KMS-11 (cell line): ENCODE data around the gene DDAH1.

ENCODE experiments used
- H2AFZ ChIP-seq: fragments of 200-600 bp; sonication (generic); 2 replicates; pipeline ENCODE4 v1.6.1; 2016; ENCODE audit warnings: antibody characterized with exemption, mixed run types, low read depth
- H3K27ac ChIP-seq: fragments of 200-600 bp; sonication (generic); 2 replicates; pipeline ENCODE4 v1.6.1; 2016; ENCODE audit warnings: mild to moderate bottlenecking, mixed run types
- H3K27me3 ChIP-seq: fragments of 200-600 bp; sonication (generic); 2 replicates; pipeline ENCODE4 v1.6.1; 2017; ENCODE audit warnings: mild to moderate bottlenecking, low read depth, mixed run types, moderate library complexity; ENCODE audit not compliant: insufficient read depth
- H3K36me3 ChIP-seq: fragments of 200-600 bp; sonication (generic); 2 replicates; pipeline ENCODE4 v1.6.1; 2017; ENCODE audit warnings: mild to moderate bottlenecking, mixed run types; ENCODE audit not compliant: insufficient read depth
- H3K4me1 ChIP-seq: fragments of 200-600 bp; sonication (generic); 2 replicates; pipeline ENCODE4 v1.6.1; 2016; ENCODE audit warnings: mild to moderate bottlenecking, low read depth, mixed run types; ENCODE audit not compliant: poor library complexity, severe bottlenecking
- H3K4me2 ChIP-seq: fragments of 200-600 bp; sonication (generic); 2 replicates; pipeline ENCODE4 v1.7.0; 2016; ENCODE audit warnings: mild to moderate bottlenecking, mixed run types
- H3K4me3 ChIP-seq: fragments of 200-600 bp; sonication (generic); IDR thresholded peaks from 2 replicates; pipeline ENCODE4 v1.6.1; 2017; ENCODE audit warnings: low read depth, low read length, mixed read lengths; ENCODE audit not compliant: insufficient read depth
- H3K79me2 ChIP-seq: fragments of 200-600 bp; sonication (generic); 2 replicates; pipeline ENCODE4 v1.6.1; 2016; ENCODE audit warnings: low read depth, mixed run types; ENCODE audit not compliant: insufficient read depth
- H3K9ac ChIP-seq: fragments of 200-600 bp; sonication (generic); 2 replicates; pipeline ENCODE4 v1.6.1; 2016; ENCODE audit warnings: mild to moderate bottlenecking, mixed run types
- H4K20me1 ChIP-seq: fragments of 200-600 bp; sonication (generic); 2 replicates; pipeline ENCODE4 v1.6.1; 2016; ENCODE audit warnings: mild to moderate bottlenecking, mixed run types; ENCODE audit not compliant: insufficient read depth
- TF ChIP-seq, protein P1 (sequence below): fragments of 200-600 bp; sonication (generic); conservative IDR thresholded peaks from 2 replicates; pipeline ENCODE4 v1.6.1; 2017; ENCODE audit warnings: low read depth, mild to moderate bottlenecking, antibody characterized with exemption, low read length, moderate library complexity, mixed read lengths

DDAH1 gene

DNA sequence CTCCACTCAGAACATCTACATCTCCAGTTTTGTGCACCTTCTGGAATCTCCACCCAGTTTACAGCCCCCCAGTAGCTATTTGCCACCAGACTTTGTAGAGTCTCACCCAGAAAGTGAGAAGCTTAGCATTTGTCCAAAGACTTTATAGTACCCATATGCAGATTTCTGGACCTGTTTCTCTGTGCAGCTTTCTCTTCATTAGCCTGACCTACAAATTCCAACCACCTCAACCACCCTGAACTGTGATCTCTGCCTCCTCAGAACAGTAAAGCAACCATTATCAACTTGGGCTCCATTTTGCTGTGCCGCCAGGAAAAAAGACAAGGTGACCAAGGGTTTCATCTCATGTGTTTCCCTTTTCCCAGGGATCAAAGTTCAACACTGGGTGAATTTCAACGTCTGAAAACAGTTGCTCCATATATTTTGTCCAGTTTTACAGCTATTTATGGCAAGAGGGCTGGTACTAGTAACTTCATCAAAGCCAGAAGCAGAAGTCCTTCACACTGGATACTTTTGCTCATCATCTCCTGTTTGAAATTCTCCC is 36.5 kb upstream of the DDAH1 start:
- Histone ChIP-seq H3K4me2 (no peak overlapping the region), H3K79me2 (no peaks in the 10 kb centered on the region), H3K36me3 (no peaks in the 10 kb centered on the region), H4K20me1 (no peaks in the 10 kb centered on the region), H3K4me3 (no peak overlapping the region), H3K27me3 (no peaks in the 10 kb centered on the region), H3K27ac (no peak overlapping the region), H2AFZ (no peak overlapping the region), H3K9ac (no peak overlapping the region), H3K4me1 (no peaks in the 10 kb centered on the region)
- TF ChIP-seq, protein P1, sequence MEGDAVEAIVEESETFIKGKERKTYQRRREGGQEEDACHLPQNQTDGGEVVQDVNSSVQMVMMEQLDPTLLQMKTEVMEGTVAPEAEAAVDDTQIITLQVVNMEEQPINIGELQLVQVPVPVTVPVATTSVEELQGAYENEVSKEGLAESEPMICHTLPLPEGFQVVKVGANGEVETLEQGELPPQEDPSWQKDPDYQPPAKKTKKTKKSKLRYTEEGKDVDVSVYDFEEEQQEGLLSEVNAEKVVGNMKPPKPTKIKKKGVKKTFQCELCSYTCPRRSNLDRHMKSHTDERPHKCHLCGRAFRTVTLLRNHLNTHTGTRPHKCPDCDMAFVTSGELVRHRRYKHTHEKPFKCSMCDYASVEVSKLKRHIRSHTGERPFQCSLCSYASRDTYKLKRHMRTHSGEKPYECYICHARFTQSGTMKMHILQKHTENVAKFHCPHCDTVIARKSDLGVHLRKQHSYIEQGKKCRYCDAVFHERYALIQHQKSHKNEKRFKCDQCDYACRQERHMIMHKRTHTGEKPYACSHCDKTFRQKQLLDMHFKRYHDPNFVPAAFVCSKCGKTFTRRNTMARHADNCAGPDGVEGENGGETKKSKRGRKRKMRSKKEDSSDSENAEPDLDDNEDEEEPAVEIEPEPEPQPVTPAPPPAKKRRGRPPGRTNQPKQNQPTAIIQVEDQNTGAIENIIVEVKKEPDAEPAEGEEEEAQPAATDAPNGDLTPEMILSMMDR = no peak

DNA sequence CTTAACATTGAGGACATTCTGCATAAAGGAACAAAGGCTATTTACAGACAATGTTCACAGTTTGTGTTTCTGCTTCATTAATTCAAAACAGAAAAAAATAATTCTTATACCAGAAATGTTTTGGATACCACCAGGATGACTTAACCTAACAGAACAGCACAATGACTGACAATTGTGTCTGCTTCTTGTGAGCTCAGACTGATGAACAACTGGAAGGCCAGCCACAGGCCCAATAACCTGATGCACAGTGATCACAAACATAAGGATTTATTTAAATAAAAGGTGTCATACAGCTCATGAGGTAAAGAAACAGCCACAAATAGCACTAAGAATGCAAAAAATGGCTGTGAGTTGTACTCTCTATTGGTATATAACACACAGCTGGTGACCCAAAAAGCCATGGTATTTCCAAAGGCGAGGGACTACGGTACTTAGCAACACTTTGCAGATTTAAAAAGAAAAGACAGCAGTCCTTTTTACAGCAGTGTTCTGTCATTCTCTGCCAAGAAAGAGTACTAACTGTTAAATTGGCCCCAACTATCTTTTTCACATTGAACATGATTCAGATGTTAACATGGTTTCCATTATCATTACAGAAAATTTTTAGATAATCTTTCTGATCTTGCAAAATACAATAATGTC is 32.1 kb upstream of the DDAH1 start:
- Histone ChIP-seq H3K36me3 (no peaks in the 10 kb centered on the region), H3K27ac (no peak overlapping the region), H3K9ac (no peak overlapping the region), H3K4me1 (no peaks in the 10 kb centered on the region), H3K79me2 (no peaks in the 10 kb centered on the region), H3K4me2 (no peak overlapping the region), H2AFZ (no peak overlapping the region), H3K27me3 (no peaks in the 10 kb centered on the region), H3K4me3 (no peak overlapping the region), H4K20me1 (no peaks in the 10 kb centered on the region)
- TF ChIP-seq, protein P1 = no peak

DNA sequence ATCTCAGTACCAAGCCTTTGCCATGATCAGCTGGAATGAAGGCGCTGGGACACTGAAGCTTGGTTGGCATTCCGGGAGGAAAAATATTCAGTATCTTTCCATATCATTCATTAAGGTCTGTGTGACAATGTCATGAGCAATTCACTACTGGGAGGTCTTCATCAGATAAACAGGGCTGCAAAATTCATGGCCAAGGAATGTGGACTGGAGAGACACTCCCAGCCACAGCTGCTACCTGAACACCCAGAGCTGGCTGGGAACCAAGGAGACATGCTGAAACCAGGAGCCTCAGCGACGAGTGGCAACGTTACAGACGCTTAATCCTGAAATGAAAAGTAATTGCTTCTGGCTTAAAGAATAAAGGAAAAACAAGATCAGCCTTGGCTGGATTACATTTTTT is 30.6 kb upstream of the DDAH1 start:
- Histone ChIP-seq H2AFZ (no peak overlapping the region), H3K4me3 (no peak overlapping the region), H3K27me3 (no peaks in the 10 kb centered on the region), H3K27ac (no peak overlapping the region), H3K4me1 (no peaks in the 10 kb centered on the region), H3K4me2 (no peak overlapping the region), H3K36me3 (no peaks in the 10 kb centered on the region), H4K20me1 (no peaks in the 10 kb centered on the region), H3K79me2 (no peaks in the 10 kb centered on the region), H3K9ac (no peak overlapping the region)
- TF ChIP-seq, protein P1 = no peak

DNA sequence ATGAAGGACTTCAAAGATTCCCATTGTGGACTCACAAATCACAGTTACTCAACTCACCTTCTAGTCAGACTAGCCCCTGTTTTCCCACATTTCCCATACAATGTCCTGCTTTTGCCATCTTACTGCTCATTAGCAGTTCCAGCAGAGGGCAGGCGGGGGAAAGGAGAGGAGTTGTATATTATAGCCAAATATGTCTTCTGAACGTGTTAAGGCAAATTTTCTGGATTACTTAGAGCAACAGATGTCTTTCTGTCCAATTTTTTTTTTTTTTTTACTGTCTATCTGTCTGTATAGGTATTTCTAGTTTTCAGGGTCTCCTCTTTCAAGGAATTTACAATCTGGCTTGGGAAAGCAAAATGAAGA is 29.9 kb upstream of the DDAH1 start:
- Histone ChIP-seq H3K9ac (no peak overlapping the region), H3K4me1 (no peaks in the 10 kb centered on the region), H3K79me2 (no peaks in the 10 kb centered on the region), H3K4me3 (no peak overlapping the region), H3K27me3 (no peaks in the 10 kb centered on the region), H3K27ac (no peak overlapping the region), H3K4me2 (no peak overlapping the region), H4K20me1 (no peaks in the 10 kb centered on the region), H2AFZ (no peak overlapping the region), H3K36me3 (no peaks in the 10 kb centered on the region)
- TF ChIP-seq, protein P1 = no peak
